GM20000 (cell line): ENCODE results near the gene ACYP2.
"Not testable (repeated sequence)": the region's sequence is repeated elsewhere in the genome, so short reads cannot be mapped to it uniquely, and the experiment has no call there.

Experiments
- DNase-seq: peaks from one replicate; pipeline ENCODE4 v3.0.0; 2012; ENCODE audit warnings: low spot score
- TF ChIP-seq, protein P1 (sequence below): IDR thresholded peaks from 2 replicates; pipeline ENCODE4 v1.5.1; 2012; ENCODE audit warnings: mild to moderate bottlenecking, control low read depth; ENCODE audit errors: extremely low read depth, missing control alignments

Gene ACYP2

DNA sequence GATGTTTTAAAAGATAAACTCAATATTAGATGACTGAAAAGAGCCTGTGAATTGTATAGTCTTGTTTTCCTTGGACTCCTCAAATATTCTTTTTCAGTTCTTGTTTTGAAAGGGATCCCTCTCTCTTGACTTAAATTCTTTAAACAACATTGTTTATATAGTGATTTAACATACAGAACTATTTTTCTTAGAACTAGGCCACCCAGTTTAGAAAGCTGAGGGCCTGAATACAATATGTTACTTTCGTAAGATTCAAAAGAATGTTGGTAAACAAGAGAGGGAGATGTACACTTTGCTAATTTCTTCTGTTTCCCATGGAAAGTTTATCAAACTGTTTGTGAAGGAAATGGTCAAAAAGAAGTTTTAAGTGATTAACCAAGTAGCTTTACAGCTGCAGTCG is 146.1 kb downstream of the ACYP2 start:
- no peak for DNase-seq
- TF ChIP-seq, protein P1, sequence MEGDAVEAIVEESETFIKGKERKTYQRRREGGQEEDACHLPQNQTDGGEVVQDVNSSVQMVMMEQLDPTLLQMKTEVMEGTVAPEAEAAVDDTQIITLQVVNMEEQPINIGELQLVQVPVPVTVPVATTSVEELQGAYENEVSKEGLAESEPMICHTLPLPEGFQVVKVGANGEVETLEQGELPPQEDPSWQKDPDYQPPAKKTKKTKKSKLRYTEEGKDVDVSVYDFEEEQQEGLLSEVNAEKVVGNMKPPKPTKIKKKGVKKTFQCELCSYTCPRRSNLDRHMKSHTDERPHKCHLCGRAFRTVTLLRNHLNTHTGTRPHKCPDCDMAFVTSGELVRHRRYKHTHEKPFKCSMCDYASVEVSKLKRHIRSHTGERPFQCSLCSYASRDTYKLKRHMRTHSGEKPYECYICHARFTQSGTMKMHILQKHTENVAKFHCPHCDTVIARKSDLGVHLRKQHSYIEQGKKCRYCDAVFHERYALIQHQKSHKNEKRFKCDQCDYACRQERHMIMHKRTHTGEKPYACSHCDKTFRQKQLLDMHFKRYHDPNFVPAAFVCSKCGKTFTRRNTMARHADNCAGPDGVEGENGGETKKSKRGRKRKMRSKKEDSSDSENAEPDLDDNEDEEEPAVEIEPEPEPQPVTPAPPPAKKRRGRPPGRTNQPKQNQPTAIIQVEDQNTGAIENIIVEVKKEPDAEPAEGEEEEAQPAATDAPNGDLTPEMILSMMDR, result no peak

DNA sequence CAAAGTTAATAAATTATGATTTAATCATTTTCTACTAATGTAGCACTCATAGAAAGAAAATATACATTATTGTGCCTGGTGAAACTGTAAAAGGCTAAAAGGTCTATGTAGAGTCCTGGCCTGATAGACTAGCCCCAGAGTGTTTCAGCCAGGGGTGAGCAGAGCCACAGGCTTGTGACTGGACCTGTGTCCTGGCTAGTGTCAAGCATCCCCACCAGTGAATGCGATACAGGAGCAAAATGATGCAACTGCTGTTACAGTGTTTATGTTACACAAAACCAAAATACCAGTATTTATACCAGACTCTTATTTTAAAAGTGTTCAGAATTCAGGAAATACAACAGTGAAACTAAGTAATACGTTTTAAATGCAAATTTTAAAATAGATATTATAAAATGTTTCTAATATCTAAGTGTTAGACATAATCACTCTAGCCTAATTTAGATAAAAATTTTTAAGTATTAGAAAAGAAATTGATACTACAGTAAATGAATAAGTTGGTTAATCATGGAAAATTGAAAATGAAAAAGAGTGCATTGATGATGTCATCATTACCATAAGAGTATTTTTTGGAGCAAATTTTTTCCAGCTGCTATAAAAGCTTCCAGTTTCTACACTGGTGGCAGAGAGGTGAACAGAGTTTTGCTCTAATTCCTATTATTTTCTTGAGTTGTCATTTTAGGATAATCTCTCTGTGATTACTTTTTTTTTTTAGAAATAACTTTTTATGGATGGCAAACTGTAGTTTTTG is 146.8 kb downstream of the ACYP2 start:
- DNase-seq, result no peak
- TF ChIP-seq, protein P1, result no peak

DNA sequence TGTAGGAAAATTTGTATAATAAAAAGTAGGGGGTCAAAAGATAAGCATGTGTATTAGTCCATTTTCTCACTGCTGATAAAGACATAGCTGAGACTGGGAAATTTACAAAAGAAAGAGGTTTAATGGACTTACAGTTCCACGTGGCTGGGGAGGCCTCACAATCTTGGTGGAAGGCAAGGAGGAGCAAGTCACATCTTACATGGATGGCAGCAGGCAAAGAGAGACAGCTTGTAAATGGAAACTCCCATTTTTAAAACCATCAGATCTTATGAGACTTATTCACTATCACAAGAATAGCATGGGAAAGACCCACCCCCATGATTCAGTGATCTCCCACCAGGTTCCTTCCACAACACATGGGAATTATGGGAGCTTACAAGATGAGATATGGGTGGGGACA is 149.7 kb downstream of the ACYP2 start:
- DNase-seq, result not testable (repeated sequence)

DNA sequence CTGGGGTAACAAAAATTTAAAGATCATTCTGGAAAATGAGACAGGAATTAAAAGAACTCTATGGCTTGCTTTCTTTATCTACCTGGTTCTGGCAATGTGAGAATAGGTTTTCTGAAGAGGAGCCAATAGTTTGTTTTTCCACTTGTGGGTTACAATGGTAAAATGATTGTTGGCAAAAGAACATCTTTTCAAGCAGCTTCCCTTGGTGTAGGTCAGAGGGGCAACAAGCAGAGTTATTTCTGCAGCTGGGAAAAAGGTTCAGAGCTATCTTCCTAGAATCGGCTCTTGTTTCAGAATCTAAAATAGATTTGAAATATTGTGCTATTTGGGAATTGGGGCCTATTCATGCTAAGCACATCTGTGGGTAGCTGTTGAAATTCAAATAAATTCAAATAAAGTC is 152.2 kb downstream of the ACYP2 start:
- TF ChIP-seq, protein P1, result no peak
- no peak for DNase-seq

DNA sequence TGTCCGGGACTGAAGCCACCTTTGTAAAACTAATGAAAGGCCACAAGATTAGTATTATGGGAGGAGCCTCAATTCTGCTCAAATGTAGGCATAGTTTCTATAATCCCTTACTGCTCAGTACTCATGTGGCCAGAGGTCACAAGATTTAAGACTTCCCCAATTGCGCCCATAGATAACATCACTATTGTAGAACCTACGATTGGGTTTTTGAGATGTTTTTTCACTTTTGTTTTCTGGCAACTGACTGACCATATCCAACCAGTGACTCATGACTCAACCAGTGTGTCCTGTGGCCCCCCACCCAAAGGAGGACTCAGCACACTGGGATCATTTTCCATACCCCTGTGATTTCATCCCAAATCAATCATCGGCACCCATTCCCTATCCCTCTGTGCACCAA is 155.8 kb downstream of the ACYP2 start:
- no peak for DNase-seq
- TF ChIP-seq, protein P1, result no peak

DNA sequence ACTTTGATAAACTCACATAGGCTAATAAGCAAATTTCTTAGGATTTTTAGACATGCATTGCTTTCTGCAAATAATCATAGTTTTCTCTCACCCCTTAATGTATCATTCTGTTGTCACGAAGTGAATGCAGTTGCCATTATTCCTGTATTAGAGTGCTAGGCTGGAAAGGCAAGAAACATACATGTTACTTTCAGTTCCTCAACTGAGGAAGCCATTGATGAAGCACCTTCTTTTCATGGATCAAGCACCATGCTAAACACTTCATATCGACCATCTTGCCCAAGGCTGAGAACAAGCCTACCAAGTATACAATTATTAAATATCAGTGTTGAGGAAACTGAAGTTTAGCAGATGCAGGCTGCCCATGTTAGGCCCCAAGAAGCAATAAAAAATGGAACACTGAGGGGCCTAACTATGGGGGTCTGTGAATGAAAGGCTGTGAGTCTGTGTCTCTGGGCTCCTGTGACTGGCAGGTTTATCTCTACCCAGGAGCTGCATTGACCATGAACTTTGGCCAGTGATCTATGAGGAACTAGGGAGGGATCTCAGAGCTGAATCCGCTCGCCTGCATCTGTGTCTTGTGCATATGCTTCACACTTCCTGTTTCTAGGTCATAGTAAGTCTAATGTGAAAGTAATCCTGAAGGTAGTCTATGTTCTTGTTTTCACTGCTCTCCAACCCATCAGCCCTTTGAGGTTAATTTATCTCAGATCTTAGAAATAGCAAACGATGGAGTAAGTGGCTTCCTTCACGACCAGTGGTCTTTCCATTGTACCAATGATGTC is 156.6 kb downstream of the ACYP2 start:
- DNase-seq, result peak; percentile 49
- TF ChIP-seq, protein P1, result no peak

DNA sequence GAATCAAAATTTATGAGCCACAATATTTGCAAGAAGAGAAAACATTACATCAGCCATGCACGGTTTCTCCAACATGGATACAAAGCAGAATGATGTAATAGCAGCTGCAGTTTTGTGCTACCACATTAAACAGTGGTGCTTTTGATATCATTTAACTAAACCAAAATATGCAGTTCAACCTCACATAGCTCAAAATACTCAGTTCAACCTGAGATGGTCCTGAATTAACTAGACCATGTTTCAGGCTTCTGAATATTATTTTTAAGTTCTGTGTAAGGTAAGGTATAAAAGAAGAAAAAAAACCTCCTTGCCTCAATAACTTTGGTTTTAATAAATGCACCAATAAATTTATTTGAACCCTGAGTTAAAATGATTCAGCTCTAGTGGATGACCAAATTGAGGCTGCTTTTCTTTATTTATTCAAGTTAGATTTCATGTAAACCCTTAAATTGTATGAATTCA is 159.4 kb downstream of the ACYP2 start:
- TF ChIP-seq, protein P1, result no peak
- DNase-seq, result no peak
